ENCODE measurements around the gene SPATA46. TPM values are rescaled to one million over a fixed set of nuclear protein-coding genes. Genes with fewer than 3 reads are reported as not detected.

SPATA46 gene
- total RNA-seq, 2 donors from 2014 or later = not detected

DNA sequence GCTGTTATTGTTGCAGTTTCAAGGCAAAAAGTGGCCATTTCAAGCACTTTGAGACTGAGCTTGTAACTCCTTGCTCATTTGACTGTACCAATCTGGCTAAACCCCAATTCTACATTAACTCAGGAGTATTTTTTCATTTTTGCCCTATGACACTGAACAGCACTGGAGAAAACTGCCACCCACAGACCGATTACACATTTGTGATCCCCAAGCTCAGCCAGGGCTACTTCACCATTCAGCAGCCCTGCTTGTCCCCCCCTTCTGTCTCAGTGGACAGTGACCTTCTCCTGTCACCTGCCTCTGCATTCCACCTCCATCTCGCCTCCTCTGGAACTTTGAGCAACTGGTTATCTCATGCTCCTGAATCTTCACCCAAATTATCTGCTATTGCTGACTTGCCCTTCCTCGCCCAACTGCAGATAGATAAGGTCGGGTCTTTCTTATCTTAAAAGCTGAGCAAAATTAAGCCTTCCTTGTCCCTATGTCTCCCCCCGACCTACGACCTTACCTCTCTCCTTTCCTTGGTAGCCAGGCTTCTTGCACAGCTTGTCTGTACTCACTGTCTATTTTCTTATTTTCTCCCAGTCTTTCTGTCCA lies 25.3 kb downstream of the SPATA46 start:
- Histone ChIP-seq H3K9me3 (no peaks in the 10 kb centered on the region), H3K4me1 (no peaks in the 10 kb centered on the region), H3K4me3 (no peak overlapping the region), H3K9ac (ENCODE audit: low read depth in 2 of 2, low read length in 2 of 2) (no peak overlapping the region), H3K27me3 (no peaks in the 10 kb centered on the region), H3K27ac (no peak overlapping the region), H3K36me3 (no peaks in the 10 kb centered on the region)
- TF ChIP-seq, protein P1, sequence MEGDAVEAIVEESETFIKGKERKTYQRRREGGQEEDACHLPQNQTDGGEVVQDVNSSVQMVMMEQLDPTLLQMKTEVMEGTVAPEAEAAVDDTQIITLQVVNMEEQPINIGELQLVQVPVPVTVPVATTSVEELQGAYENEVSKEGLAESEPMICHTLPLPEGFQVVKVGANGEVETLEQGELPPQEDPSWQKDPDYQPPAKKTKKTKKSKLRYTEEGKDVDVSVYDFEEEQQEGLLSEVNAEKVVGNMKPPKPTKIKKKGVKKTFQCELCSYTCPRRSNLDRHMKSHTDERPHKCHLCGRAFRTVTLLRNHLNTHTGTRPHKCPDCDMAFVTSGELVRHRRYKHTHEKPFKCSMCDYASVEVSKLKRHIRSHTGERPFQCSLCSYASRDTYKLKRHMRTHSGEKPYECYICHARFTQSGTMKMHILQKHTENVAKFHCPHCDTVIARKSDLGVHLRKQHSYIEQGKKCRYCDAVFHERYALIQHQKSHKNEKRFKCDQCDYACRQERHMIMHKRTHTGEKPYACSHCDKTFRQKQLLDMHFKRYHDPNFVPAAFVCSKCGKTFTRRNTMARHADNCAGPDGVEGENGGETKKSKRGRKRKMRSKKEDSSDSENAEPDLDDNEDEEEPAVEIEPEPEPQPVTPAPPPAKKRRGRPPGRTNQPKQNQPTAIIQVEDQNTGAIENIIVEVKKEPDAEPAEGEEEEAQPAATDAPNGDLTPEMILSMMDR (IDR thresholded peaks at IDR 0.05) = no peak
- intact Hi-C loops (cut with DNase I) = loop anchor here (5.0 kb wide), 1 partner anchor 41 kb away; no protein-coding TSS in a partner anchor
- no peak for DNase-seq

DNA sequence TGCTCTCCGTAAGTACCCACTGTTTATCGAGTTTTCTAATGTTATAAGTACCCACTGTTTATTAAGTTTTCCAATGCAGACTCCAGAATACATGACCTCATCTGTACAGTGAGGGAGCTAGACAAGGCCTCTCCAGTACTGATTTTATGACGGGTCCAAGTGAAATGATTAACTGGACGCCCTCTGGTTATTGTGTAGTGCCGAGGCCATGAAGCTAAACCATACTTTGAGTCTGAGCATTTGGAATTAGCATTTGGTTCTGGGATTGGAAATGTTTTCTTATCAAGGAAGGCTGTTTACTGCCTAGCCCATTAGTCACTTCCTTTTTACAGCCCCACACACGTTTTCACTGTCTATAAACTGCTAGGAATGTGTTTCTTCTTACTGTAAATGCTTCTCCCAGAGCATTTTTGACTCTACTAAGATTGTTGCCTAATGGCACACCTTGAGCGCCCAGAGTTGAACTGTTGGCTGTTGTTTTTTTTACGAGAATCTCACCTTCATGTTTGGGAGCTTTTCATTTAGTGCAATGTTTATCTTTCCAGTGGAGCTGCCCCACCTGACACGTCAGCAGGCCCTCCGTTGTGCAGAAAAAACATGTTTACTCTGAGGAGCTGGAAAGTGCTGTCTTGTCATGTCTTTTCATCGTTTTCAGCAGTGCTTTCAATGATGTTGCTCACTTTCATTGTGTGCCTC lies 26.9 kb downstream of the SPATA46 start:
- H3K27ac ChIP-seq = peak overlapping the region; percentile 34
- H3K9me3 ChIP-seq = no peaks in the 10 kb centered on the region
- intact Hi-C loops (cut with DNase I) = loop anchor here (5.0 kb wide), 1 partner anchor 43 kb away; no protein-coding TSS in a partner anchor
- H3K4me1 ChIP-seq = no peaks in the 10 kb centered on the region
- DNase-seq = peak; percentile 54
- H3K9ac ChIP-seq (ENCODE audit: low read depth in 2 of 2, low read length in 2 of 2) = peak overlapping the region in 1 of 2 donors; percentile 40
- H3K4me3 ChIP-seq = no peak overlapping the region
- TF ChIP-seq, protein P1 (IDR thresholded peaks at IDR 0.05) = no peak
- H3K36me3 ChIP-seq = no peaks in the 10 kb centered on the region
- no peaks in the 10 kb centered on the region for H3K27me3 ChIP-seq

DNA sequence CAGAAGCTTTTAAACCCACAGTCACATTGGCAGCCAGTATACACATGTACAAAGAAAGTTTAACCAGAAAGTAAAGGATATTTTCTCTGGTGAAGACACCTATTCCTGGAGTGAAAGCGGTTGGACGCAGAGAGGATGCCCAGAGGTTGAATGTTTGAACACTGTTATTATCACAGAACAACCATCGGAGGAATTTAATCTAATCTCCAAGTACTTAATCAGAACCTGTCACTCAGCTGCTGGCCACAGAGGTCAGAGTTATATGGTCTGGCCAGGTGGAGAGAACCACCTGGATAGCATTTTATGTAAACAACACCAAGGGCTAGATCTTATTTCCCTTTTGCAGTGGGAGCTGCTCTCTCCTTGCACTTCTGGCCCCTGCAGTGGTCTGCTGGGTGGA lies 29.4 kb downstream of the SPATA46 start:
- Histone ChIP-seq H3K27ac (no peak overlapping the region), H3K4me3 (no peak overlapping the region), H3K4me1 (no peaks in the 10 kb centered on the region), H3K9ac (ENCODE audit: low read depth in 2 of 2, low read length in 2 of 2) (no peak overlapping the region), H3K9me3 (no peaks in the 10 kb centered on the region), H3K27me3 (no peaks in the 10 kb centered on the region), H3K36me3 (no peaks in the 10 kb centered on the region)
- intact Hi-C loops (cut with DNase I) = no loop called here
- no peak for DNase-seq
- TF ChIP-seq, protein P1 (IDR thresholded peaks at IDR 0.05) = no peak

DNA sequence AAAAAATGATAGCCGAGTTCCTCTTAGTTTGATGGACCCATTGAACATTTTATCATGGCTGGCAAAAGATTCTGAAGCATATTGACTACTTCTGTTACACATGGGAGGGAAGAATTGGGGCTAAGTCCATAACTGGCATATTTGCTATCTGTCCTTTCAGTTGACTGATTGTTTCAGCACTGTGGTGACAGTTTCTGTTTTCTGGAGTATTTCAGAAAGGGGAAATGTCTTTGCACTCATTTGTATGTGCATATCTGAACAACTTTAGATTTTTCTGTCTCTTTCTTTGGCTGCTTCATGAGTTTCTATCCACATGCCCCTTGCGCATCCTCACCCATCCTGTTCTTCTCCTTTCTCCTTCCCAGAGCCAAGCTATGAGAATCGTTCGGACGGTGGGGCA lies 33.2 kb downstream of the SPATA46 start:
- intact Hi-C loops (cut with DNase I) = no loop called here
- Histone ChIP-seq H3K36me3 (no peaks in the 10 kb centered on the region), H3K27me3 (no peaks in the 10 kb centered on the region), H3K9ac (ENCODE audit: low read depth in 2 of 2, low read length in 2 of 2) (no peak overlapping the region), H3K4me1 (no peaks in the 10 kb centered on the region), H3K4me3 (no peak overlapping the region), H3K9me3 (no peaks in the 10 kb centered on the region), H3K27ac (no peak overlapping the region)
- TF ChIP-seq, protein P1 (IDR thresholded peaks at IDR 0.05) = no peak
- DNase-seq = no peak

DNA sequence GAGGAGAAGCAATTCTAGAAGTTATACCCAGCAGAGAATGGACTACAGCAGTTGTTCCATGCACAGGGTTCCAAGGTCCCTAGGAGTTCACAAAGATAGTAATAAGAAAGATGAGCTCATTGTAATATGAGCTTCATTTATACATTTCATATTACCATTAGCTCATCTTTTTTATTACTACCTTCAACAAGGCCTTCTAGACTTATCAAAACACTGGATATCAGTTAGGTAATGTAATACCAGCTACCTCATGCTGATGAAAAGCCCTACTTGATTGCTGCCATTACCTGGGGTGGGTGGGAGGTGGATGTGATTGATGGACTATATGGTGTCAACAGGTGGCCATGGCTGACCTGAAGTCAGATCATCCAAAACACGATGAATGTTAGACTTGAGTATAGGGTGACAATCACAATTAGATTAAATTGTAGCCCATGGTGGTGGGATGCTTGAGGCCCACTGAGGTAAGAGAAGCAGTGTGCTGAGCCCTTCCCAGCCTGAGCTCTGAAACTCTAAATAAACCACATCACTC lies 34.1 kb downstream of the SPATA46 start:
- no peak for DNase-seq
- intact Hi-C loops (cut with DNase I) = no loop called here
- Histone ChIP-seq H3K4me1 (no peaks in the 10 kb centered on the region), H3K36me3 (no peaks in the 10 kb centered on the region), H3K27me3 (no peaks in the 10 kb centered on the region), H3K9ac (ENCODE audit: low read depth in 2 of 2, low read length in 2 of 2) (no peak overlapping the region), H3K9me3 (no peaks in the 10 kb centered on the region), H3K4me3 (no peak overlapping the region), H3K27ac (no peak overlapping the region)
- TF ChIP-seq, protein P1 (IDR thresholded peaks at IDR 0.05) = no peak

All from colonic mucosa (tissue), 4 donors.